ENCODE results near the gene HHAT. TPM values are rescaled to one million over a fixed set of nuclear protein-coding genes. Genes with fewer than 3 reads are reported as not detected.

Gene HHAT
- total and polyA plus RNA-seq, 9 of the 15 experiments (the other 6 are each of a cell fraction or from before 2014, with no cell fraction given): 0.07 to 0.16 (median 0.13) TPM; not detected in 1

GRCh38 chr1:210690236-210690635 lies 361.5 kb downstream of the HHAT start:
- no peak overlapping the region for H3K9ac ChIP-seq (ENCODE audit: insufficient read depth in 1 of 2, low read depth in 2 of 2, low read length in 2 of 2)
- FAIRE-seq (no peak), ATAC-seq (no peak), DNase-seq (ENCODE audit: extremely low read depth in 1 of 4, low spot score in 3 of 4) (no peak)
- H3K9me3 ChIP-seq (replicated peaks; ENCODE audit: control insufficient read depth, insufficient read depth, low read depth, low read length): no peaks in the 10 kb centered on the region
- H3K4me2 ChIP-seq (ENCODE audit: insufficient read depth, low read length): no peak overlapping the region
- CTCF ChIA-PET (ENCODE audit: low intra/inter-chr PET ratio): no interaction called here
- no peak overlapping the region for H3K27ac ChIP-seq (ENCODE audit: extremely low read depth, low read depth, low read length)
- no peaks in the 10 kb centered on the region for H3K27me3 ChIP-seq (ENCODE audit: control insufficient read depth in 2 of 2, insufficient read depth in 2 of 2, low read length in 2 of 2)
- POLR2A ChIA-PET: no interaction called here
- BruUV-seq (replicated peaks): no TSS peak
- H4K20me1 ChIP-seq (replicated peaks; ENCODE audit: control insufficient read depth, insufficient read depth, low read length): 0 out of 2 replicates have a peak, but pooled peaks cover 6% of the 10 kb centered on the region
- no peaks in the 10 kb centered on the region for H3K79me2 ChIP-seq (ENCODE audit: control insufficient read depth, insufficient read depth, low read length)
- H3K9me1 ChIP-seq (ENCODE audit: control insufficient read depth, insufficient read depth, low read length): no peaks in the 10 kb centered on the region
- no peak for TF ChIP-seq FOXJ3 (CRISPR knock-in tag; IDR thresholded peaks at IDR 0.05)
- no peak for TF ChIP-seq E4F1 (CRISPR knock-in tag; IDR thresholded peaks at IDR 0.05; ENCODE audit: borderline replicate concordance)
- no peak for TF ChIP-seq TRIM28 (IDR thresholded peaks at IDR 0.05)
- TF ChIP-seq ZNF280B (CRISPR knock-in tag; IDR thresholded peaks at IDR 0.05): no peak
- no peak for TF ChIP-seq NFXL1 (CRISPR knock-in tag; IDR thresholded peaks at IDR 0.05)
- TF ChIP-seq NUFIP1 (IDR thresholded peaks at IDR 0.05; ENCODE audit: partially characterized antibody): no peak
- H2AFZ ChIP-seq (ENCODE audit: low read depth, low read length): no peak overlapping the region
- in situ Hi-C loops (cut with MboI): no loop called here
- H3K36me3 ChIP-seq (ENCODE audit: control insufficient read depth, insufficient read depth, low read length): no peaks in the 10 kb centered on the region
- WGBS (ENCODE audit: insufficient coverage, low coverage, missing lambda C conversion rate): 0% methylated on average over 5 of the region's 5 CpGs
- intact Hi-C loops (cut with micrococcal nuclease): no loop called here
- no peak overlapping the region for H3K4me3 ChIP-seq
- no peaks in the 10 kb centered on the region for H3K4me1 ChIP-seq (replicated peaks in 1 of 2; ENCODE audit: control insufficient read depth in 2 of 2, insufficient read depth in 2 of 2, low read length in 2 of 2)
